ENCODE measurements around the gene VPS52.
A peak's percentile ranks its signal among the peaks of the same experiment; 100 is the strongest.
"Not testable (repeated sequence)": the region's sequence is repeated elsewhere in the genome, so short reads cannot be mapped to it uniquely, and the experiment has no call there.

VPS52 gene

DNA sequence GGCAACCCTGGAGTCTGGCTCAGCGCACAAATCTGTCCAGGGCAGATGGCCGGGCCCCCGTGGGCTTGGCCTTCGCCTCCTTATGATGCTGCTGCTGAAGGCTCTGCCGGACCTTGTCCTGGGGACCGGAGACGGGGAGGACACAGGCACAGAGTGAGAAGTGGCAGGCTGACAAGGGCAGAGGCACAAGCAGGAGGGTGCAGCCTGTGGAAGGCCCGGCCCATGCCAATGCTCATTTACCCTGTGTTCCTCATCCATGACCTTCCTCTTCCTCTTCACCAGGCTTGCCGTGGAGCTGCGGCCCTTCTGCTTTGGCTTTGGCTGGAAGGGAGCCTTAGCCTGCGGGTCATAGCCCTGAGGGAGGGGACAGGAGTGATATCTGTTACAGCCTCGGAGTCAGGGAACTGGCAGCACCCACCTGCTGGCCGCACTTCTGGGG is 7.6 kb upstream of the VPS52 start:
- peaks cover 33% of the 10 kb centered on the region for H3K4me1 Mint-ChIP-seq (ENCODE audit: low read depth)
- no peak for DNase-seq (ENCODE audit: low spot score)
- peak overlapping the region; percentile 62 for H3K27ac Mint-ChIP-seq
- H3K9me3 Mint-ChIP-seq, result no peaks in the 10 kb centered on the region
- H3K27me3 Mint-ChIP-seq (ENCODE audit: low read depth), result no peaks in the 10 kb centered on the region
- H3K36me3 Mint-ChIP-seq (ENCODE audit: low read depth), result peaks cover 55% of the 10 kb centered on the region
- H3K4me3 Mint-ChIP-seq, result peak overlapping the region; percentile 34

DNA sequence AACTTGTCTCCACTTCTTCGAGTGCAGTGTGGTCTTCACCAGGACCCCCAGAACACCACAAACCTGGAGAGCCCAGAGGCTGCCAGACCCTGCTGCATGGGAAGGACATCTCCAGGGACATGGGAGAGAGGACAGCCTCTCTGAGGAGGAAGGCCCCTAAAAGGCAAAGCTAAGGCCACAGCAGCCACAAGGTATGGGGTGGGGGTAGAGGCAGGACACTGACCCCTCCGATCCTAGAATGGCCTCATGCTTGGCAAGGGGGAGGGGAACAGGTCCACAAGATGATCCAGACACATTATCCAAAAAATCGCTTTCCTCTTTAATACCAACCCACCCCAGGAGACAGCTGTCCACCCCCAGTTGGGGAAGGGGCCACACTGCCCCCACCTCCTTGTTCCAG is 7.1 kb upstream of the VPS52 start:
- Mint-ChIP-seq H3K4me1 (ENCODE audit: low read depth) (peaks cover 35% of the 10 kb centered on the region), H3K27me3 (ENCODE audit: low read depth) (no peaks in the 10 kb centered on the region), H3K27ac (peak overlapping the region; percentile 62), H3K4me3 (peak overlapping the region; percentile 34), H3K36me3 (ENCODE audit: low read depth) (peaks cover 57% of the 10 kb centered on the region), H3K9me3 (no peaks in the 10 kb centered on the region)
- DNase-seq (ENCODE audit: low spot score), result no peak

DNA sequence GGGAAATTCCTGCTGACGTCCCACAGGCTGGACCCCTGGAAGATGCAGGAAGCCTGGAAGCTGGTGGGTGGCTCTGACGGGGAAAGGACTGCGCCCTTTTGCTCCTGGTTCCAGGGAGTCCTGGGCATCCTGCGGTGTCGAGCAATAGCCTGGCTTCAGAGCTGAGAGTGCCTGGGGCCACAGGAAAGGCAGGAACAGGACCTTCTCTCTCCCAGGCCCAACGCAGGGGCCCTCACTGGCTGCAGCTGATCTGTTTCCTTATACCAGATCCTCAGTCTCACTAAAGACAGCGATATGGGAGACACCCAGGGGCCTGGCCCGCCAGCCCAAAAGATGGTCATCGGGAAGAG is 6.7 kb upstream of the VPS52 start:
- peak overlapping the region; percentile 62 for H3K27ac Mint-ChIP-seq
- peaks cover 61% of the 10 kb centered on the region for H3K36me3 Mint-ChIP-seq (ENCODE audit: low read depth)
- no peaks in the 10 kb centered on the region for H3K9me3 Mint-ChIP-seq
- no peak for DNase-seq (ENCODE audit: low spot score)
- H3K4me3 Mint-ChIP-seq, result peak overlapping the region; percentile 91
- peaks cover 39% of the 10 kb centered on the region for H3K4me1 Mint-ChIP-seq (ENCODE audit: low read depth)
- H3K27me3 Mint-ChIP-seq (ENCODE audit: low read depth), result no peaks in the 10 kb centered on the region

DNA sequence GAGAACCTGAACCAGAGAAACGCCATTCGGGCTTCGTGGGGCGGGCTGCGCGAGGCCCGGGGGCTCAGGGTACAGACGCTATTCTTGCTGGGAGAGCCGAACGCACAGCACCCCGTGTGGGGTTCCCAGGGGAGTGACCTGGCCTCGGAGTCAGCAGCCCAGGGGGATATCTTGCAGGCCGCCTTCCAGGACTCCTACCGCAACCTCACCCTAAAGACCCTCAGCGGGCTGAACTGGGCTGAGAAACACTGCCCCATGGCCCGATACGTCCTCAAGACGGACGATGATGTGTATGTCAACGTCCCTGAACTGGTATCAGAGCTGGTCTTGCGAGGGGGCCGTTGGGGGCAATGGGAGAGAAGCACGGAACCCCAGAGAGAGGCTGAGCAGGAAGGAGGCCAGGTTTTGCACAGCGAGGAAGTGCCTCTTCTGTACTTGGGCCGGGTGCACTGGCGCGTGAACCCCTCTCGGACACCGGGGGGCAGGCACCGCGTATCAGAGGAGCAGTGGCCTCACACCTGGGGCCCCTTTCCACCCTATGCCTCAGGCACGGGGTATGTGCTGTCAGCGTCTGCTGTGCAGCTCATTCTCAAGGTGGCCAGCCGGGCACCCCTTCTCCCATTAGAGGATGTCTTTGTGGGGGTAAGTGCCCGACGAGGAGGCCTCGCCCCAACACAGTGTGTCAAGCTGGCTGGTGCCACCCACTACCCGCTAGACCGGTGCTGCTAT is 6.2 kb upstream of the VPS52 start:
- no peaks in the 10 kb centered on the region for H3K9me3 Mint-ChIP-seq
- no peaks in the 10 kb centered on the region for H3K27me3 Mint-ChIP-seq (ENCODE audit: low read depth)
- H3K36me3 Mint-ChIP-seq (ENCODE audit: low read depth), result peaks cover 65% of the 10 kb centered on the region
- DNase-seq (ENCODE audit: low spot score), result peak; percentile 23
- H3K27ac Mint-ChIP-seq, result peak overlapping the region; percentile 96
- H3K4me1 Mint-ChIP-seq (ENCODE audit: low read depth), result peaks cover 44% of the 10 kb centered on the region
- H3K4me3 Mint-ChIP-seq, result peak overlapping the region; percentile 91

DNA sequence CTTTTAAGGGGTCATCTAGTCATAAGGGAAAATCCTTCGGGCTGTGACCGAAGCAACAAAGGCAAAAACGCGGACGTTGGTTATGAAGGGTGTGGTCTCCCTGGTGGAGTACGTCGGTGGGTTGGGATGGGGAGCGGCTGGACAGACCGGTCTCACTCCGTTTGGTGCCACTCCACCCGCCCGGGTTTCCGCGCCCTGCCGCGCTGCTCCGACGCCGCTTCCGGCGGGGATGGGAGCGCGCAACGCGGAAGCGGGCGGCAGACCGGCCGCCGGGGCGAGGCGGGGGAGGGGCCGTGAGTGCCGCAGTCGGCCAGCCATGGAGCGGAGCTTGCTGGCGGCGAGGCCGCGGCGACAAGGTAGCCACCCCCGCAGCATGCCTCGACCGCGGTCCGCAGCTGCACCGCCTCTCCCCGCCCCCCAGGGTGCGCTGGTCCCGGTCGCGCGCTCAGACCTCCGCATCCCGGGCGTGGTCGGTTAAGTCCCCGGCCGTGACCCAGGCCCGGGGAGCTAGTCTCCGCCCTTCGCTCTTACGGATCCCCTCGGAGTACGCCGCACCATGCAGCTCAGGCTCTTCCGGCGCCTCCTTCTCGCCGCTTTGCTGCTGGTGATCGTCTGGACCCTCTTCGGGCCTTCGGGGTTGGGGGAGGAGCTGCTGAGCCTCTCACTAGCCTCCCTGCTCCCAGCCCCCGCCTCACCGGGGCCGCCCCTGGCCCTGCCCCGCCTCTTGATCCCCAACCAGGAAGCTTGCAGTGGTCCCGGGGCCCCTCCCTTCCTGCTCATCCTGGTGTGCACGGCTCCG is 5.4 kb upstream of the VPS52 start, which contains the start of gene B3GALT4:
TSS of gene B3GALT4 (plus strand) at position 260 of the 799 bp plus-strand sequence. CDS start at position 557, 297 bp downstream.
- peak; percentile 87 for DNase-seq (ENCODE audit: low spot score)
- H3K4me3 Mint-ChIP-seq, result peak within 1 kb of the TSS; percentile 100
- no peaks in the 10 kb centered on the region for H3K27me3 Mint-ChIP-seq (ENCODE audit: low read depth)
- H3K27ac Mint-ChIP-seq, result peak within 1 kb of the TSS; percentile 96
- peaks cover 47% of the 10 kb centered on the region for H3K4me1 Mint-ChIP-seq (ENCODE audit: low read depth)
- H3K36me3 Mint-ChIP-seq (ENCODE audit: low read depth), result peaks cover 66% of the 10 kb centered on the region
- no peaks in the 10 kb centered on the region for H3K9me3 Mint-ChIP-seq

DNA sequence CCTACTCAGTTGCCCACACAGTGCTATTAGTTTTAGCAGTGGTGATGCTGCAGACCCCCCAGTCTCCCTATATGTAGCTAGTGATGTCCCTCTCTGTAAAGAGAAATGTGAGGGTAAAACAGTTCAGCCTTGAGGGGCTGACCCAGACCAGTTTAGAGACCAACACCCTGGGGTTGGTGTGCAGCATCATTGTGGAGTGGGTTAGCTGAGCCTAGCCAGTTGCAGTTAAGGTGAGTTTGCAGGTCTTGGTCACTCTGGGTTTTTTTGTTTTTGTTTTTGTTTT is 4.8 kb upstream of the VPS52 start:
- H3K27me3 Mint-ChIP-seq (ENCODE audit: low read depth), result no peaks in the 10 kb centered on the region
- H3K4me3 Mint-ChIP-seq, result peak overlapping the region; percentile 100
- H3K36me3 Mint-ChIP-seq (ENCODE audit: low read depth), result peaks cover 66% of the 10 kb centered on the region
- peak overlapping the region; percentile 88 for H3K27ac Mint-ChIP-seq
- H3K9me3 Mint-ChIP-seq, result no peaks in the 10 kb centered on the region
- H3K4me1 Mint-ChIP-seq (ENCODE audit: low read depth), result peaks cover 47% of the 10 kb centered on the region
- DNase-seq (ENCODE audit: low spot score), result no peak

DNA sequence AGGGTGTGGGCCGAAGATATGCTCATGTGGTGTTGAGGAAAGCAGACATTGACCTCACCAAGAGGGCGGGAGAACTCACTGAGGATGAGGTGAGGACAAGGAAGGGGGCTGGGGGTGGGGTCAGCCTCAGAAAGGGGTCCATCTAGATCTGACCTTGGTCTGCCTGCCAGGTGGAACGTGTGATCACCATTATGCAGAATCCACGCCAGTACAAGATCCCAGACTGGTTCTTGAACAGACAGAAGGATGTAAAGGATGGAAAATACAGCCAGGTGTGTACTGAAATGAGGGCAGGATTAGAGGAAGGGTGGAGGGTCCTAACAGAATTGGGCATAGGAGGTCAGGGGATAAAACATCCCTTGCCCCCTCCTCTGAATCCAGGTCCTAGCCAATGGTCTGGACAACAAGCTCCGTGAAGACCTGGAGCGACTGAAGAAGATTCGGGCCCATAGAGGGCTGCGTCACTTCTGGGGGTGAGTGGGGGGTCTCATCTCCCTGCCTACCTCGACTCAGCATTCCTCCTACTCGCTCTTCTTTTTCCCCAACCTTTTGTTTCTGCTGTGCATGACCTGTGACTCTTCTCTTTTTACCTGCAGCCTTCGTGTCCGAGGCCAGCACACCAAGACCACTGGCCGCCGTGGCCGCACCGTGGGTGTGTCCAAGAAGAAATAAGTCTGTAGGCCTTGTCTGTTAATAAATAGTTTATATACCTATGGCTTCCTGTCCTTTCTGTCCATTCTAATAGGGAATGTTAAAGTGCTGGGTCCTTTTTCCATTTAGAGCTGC is 4.3 kb upstream of the VPS52 start:
- not testable (repeated sequence) for H3K27me3 Mint-ChIP-seq (ENCODE audit: low read depth); DNase-seq (ENCODE audit: low spot score); H3K9me3 Mint-ChIP-seq
- Mint-ChIP-seq H3K4me1 (ENCODE audit: low read depth) (peaks cover 47% of the 10 kb centered on the region), H3K27ac (peak overlapping the region; percentile 88), H3K4me3 (peak overlapping the region; percentile 100), H3K36me3 (ENCODE audit: low read depth) (peaks cover 66% of the 10 kb centered on the region)

DNA sequence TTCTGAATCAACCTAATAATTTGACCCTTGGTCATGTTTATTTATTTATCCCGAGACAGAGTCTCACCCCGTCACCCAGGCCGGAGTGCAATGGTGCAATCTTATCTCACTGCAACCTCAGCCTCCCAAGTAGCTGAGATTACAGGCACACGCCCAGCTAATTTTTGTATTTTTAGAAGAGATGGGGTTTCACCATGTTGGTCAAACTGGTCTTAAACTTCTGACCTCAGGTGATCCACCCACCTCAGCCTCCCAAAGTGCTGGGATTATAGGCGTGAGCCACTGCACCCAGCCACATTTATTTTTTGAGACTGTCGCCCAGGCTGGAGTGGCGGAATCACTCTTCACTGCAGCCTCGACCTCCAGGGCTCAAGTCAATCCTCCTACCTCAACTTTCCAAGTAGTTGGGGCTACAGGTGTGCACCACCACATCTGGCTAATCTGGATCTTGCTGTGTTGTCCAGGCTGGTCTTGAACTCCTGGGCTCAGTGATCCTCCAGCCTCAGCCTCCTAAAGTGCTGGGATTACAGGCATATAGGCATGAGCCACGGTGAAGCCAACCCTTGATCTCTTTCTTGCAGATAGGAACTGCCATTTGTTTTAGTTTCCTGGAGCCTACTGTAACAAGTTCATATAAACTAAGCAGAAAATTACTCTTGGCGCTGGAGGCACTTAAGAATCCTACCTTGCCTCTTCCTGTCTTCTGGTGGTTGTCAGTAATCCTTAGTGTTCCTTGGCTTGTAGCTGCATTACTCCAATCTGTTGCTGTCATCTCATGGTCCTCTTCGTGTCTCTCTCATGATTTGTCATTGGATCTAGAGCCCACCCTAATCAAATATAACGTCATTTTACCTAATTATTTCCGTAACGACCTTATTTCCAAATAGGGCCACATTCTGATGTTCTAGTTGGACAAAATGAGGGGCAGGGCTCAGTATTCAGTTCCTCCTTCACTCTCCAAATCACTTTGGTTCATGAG is 2.5 kb upstream of the VPS52 start:
- H3K4me3 Mint-ChIP-seq, result peak overlapping the region; percentile 100
- peaks cover 69% of the 10 kb centered on the region for H3K36me3 Mint-ChIP-seq (ENCODE audit: low read depth)

DNA sequence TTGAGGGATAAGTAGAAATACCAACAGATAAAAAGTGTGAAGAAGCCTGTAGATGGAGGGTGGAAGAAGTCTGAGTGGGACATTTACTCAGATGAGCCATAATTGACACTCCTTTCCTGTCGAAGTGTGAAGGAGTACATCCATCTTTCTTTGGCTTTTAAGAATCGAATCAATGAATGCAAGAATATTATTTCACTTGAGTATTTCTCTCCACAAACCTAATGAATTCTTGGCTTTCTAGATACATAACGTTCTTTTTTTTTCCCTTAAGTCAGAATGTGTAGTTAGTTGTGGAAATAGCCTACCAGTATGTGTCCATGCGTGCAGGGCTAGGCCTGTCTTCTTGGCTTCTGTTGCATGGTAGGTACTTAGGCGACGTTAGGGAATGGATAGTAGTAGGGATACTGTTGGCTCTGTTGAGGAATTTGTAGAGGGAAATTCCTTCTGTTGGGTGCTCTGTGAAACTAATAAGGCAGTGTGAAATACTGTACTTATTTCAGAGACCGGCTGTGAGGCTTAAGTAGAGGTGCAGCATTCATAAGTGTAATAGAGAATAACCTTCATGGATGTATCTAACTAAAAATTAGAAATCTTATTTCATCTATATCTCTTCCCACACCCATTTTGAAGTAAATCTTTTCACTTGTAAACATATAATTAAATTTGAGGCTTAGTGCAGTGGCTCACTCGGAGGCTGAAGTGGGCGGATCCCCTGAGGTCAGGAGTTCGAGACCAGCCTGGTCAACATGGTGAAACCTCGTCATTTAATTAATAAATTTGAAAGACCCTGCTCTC is 1.6 kb upstream of the VPS52 start:
- no peaks in the 10 kb centered on the region for H3K9me3 Mint-ChIP-seq
- peaks cover 52% of the 10 kb centered on the region for H3K4me1 Mint-ChIP-seq (ENCODE audit: low read depth)
- peak overlapping the region; percentile 100 for H3K27ac Mint-ChIP-seq
- peak overlapping the region; percentile 100 for H3K4me3 Mint-ChIP-seq
- H3K36me3 Mint-ChIP-seq (ENCODE audit: low read depth), result peaks cover 64% of the 10 kb centered on the region
- DNase-seq (ENCODE audit: low spot score), result no peak
- no peaks in the 10 kb centered on the region for H3K27me3 Mint-ChIP-seq (ENCODE audit: low read depth)

More for the DNA sequence above, 2.5 kb upstream of the VPS52 start:
- H3K4me1 Mint-ChIP-seq (ENCODE audit: low read depth), result peaks cover 52% of the 10 kb centered on the region
- H3K27ac Mint-ChIP-seq, result peak overlapping the region; percentile 100
- DNase-seq (ENCODE audit: low spot score), result no peak
- no peaks in the 10 kb centered on the region for H3K9me3 Mint-ChIP-seq
- H3K27me3 Mint-ChIP-seq (ENCODE audit: low read depth), result no peaks in the 10 kb centered on the region

DNA sequence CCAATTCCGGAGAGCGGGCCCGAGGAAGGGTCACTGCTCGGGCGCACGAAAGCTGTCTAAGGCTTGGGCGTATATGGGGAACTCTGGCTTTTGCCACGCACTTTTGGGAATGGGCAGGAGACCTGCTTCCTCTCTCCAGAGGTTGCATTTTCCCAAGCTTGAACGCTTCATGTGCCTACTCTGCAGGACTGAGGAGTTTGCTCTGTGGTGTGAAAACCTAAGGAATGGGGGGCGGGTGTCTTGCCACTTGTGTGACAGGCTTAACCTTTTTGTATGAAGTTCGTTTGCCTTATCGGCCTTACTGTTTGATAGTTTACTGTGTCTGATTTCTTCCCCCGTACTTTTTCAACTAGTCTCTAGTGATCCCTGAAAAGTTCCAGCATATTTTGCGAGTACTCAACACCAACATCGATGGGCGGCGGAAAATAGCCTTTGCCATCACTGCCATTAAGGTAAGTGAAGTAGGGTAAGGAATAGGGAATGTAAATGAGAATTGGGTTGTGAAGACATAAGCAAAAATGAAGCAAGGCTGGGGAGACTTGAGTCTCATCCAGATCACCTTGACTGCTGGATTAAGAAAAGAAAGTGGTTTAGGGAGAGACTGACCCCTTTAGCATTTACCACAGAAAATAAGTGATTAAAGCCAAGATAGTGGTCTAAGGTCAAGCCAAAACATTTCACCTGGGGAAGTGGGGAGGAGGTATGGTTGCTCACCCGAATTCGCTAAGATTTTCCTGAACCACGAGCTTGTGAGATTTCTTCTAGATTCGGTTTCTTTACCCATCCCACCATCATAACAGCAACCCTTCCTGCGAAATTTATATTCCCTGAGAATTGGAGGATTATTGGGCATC is 826 bp upstream of the VPS52 start:
- H3K4me3 Mint-ChIP-seq, result peak overlapping the region; percentile 100
- H3K4me1 Mint-ChIP-seq (ENCODE audit: low read depth), result peaks cover 46% of the 10 kb centered on the region
- H3K27me3 Mint-ChIP-seq (ENCODE audit: low read depth), result no peaks in the 10 kb centered on the region
- H3K36me3 Mint-ChIP-seq (ENCODE audit: low read depth), result peaks cover 68% of the 10 kb centered on the region
- H3K27ac Mint-ChIP-seq, result peak overlapping the region; percentile 100
- H3K9me3 Mint-ChIP-seq, result no peaks in the 10 kb centered on the region
- DNase-seq (ENCODE audit: low spot score), result no peak

DNA sequence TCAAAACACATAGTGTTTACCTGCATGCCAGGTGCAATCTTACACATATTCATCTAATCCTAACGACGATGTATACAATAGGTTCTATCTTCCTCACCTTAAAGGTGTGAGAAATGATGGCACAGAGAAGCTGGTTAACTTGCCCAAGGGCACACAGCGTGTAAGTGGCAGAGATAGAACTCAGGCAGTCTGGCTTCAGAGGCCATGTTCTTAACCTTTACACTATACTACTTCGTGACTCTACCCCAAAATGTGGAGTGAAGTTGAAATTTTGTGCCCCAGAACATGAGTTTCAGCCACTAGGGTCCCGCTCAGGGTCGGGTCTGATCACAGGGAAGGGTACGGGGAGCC is 584 bp downstream of the VPS52 start:
- peaks cover 40% of the 10 kb centered on the region for H3K4me1 Mint-ChIP-seq (ENCODE audit: low read depth)
- DNase-seq (ENCODE audit: low spot score), result no peak
- H3K4me3 Mint-ChIP-seq, result peak overlapping the region; percentile 100
- H3K9me3 Mint-ChIP-seq, result no peaks in the 10 kb centered on the region
- H3K27me3 Mint-ChIP-seq (ENCODE audit: low read depth), result no peaks in the 10 kb centered on the region
- peak overlapping the region; percentile 100 for H3K27ac Mint-ChIP-seq
- H3K36me3 Mint-ChIP-seq (ENCODE audit: low read depth), result peaks cover 67% of the 10 kb centered on the region

DNA sequence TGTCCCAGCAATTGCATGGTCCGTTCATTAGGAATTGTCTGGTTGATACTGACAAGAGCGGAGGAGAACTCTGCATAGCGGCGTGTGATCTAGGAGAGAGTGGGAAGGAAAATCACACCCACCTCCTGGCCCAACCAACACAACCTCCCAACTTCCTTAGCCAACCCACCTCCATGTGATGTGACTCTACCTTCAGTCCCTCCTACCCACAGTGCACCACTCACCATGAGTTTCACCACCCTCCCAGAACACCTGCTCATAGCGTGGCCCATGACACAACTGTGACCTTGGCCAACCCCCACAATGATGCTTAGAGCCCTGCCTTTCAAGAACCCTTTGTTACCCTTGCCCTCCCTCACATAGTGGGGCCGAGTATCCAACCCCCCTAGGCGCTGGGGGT is 7.7 kb downstream of the VPS52 start:
- Mint-ChIP-seq H3K27ac (peak overlapping the region; percentile 13), H3K36me3 (ENCODE audit: low read depth) (peaks cover 53% of the 10 kb centered on the region)

More for the DNA sequence above, 7.7 kb downstream of the VPS52 start:
- DNase-seq (ENCODE audit: low spot score), result no peak
- Mint-ChIP-seq H3K4me3 (no peak overlapping the region), H3K4me1 (ENCODE audit: low read depth) (peaks cover 2% of the 10 kb centered on the region), H3K9me3 (no peaks in the 10 kb centered on the region), H3K27me3 (ENCODE audit: low read depth) (no peaks in the 10 kb centered on the region)
